Hepatocyte (in vitro differentiated cells): ENCODE measurements around the gene ZNRF3.

Experiments used
- CTCF ChIP-seq: fragments of 200-600 bp; sonication (generic); IDR thresholded peaks from 2 replicates; pipeline ENCODE4 v1.5.1; 2016; ENCODE audit warnings: antibody characterized with exemption, mild to moderate bottlenecking; ENCODE audit not compliant: poor library complexity
- EZH2 ChIP-seq: fragments of 200-600 bp; sonication (generic); IDR thresholded peaks from 2 replicates; pipeline ENCODE4 v1.6.1; 2016; ENCODE audit warnings: antibody characterized with exemption, mild to moderate bottlenecking, borderline replicate concordance
- EZH2phosphoT487 ChIP-seq: fragments of 200-600 bp; sonication (generic); IDR thresholded peaks from one replicate; pipeline ENCODE4 v1.6.1; 2018; ENCODE audit warnings: antibody characterized with exemption, mild to moderate bottlenecking, low read depth, moderate library complexity; ENCODE audit not compliant: unreplicated experiment, severe bottlenecking

GRCh38 chr22:28911304-28911690 is 27.9 kb downstream of the ZNRF3 start:
- TF ChIP-seq CTCF, result no peak
- TF ChIP-seq EZH2phosphoT487, result no peak
- TF ChIP-seq EZH2, result no peak
